CD4-positive, alpha-beta T cell treated with Interleukin-17A for 4 hours (primary cell): ENCODE measurements around the gene SNX1.
"Not testable (repeated sequence)": the region's sequence is repeated elsewhere in the genome, so short reads cannot be mapped to it uniquely, and the experiment has no call there.

Experiments
- DNase-seq: peaks from one replicate; pipeline ENCODE4 v3.0.0-alpha.2; 2020; ENCODE audit warnings: mixed read lengths

The SNX1 gene

GRCh38 chr15:64095795-64096667, at the start of gene SNX1:
Gene SNX1 (plus strand): TSS chr15:64095982. CDS start chr15:64096014, 32 bp downstream.
- DNase-seq: peak; percentile 98

DNA sequence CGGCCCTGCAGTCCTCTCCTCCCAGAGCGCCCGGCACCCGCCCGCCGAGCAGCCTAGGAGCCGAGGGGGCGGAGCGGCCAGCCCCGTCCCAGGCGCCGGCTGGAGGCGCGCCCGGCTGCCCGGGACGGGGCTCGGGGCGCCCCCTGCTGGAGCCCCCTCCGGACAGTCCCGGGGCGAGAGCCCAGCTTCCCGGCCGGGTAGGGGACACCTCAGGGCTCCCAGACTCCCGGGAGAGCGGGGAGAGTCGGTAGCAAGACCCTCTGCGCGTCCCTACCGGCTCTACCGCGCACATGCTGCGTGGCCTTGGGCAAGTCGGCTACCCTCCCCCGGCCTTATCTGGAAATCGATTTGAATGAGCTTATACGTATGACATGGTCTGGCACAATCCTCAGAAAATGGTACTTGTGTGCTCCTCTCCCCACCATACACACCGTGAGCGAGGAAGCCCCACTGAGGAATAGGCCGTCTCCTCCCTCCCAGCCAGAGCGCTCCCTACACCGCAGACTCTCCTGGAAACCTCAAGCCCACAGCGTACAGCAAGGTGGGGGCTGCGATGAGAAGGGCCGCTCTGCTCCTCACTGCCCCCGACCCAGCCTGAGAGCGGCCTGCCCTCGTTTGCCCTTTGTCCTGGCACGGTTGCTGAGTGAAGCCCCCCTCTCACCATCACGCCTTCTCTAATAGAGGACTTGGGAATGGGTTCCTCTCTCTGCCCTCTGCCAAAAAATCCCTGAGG, 49.2 kb upstream of the SNX1 start, which contains the start of gene DAPK2:
Gene DAPK2, minus strand, starts transcription at position 65 of the 733 bp plus-strand sequence. CDS start 6,224 bp downstream, outside the sequence.
- DNase-seq: peak; percentile 83

- no peak for DNase-seq
Measured at GRCh38 chr15:64048781-64049460, 46.9 kb upstream of the SNX1 start.

DNA sequence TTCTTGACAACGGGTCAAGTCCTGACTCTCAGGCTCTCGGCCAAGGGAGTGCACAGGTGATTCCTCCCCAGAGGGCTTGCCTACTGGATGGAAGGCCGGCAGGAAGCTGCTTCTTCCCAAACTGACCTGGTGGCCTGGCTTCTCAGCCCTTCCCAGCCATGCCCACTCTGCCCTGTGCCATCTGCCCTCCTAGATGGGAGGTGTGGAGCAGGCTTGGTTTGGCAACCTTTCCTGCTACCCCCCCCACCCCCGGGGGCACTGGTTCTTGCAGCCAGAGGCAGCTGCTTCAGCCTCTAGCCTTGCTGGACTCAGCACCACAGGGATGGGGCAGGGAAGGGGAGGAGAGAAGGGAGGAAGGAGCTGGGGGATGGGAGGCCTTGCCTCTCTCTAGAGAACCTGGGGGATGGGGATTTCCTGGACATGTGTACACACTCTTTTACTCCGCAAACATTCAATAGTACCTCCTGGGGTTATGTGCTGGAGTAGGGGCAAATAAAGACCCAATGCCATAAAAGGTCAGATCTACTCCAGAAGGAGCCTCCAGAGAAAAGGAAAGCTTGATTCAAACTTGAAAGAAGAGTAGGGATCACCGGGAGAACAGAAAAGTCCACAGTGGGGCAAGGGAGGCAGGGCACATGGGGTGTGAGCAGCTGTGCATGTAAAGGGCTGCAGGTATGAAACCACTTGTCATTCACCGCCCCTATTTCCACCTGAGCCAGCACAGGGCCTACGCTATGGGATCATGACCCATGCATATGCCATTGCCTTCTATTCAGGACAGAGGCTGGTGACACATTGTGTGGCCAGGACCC, 45.3 kb upstream of the SNX1 start:
- DNase-seq: no peak

DNA sequence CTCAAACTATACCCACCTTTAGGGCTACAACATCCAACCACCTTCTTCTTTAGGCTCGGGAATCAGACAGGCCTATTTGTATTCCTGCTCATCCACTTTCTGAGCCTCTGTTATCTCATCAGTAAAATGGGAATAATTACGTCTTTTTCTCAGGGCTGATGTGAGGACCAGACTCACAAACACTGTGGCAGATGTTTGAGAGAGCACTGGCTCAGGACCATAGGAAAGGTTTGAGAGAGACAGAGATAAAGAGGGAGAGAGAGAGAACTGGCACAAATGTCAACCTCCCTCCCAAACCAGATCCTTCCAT, 44.7 kb upstream of the SNX1 start:
- DNase-seq: no peak

DNA sequence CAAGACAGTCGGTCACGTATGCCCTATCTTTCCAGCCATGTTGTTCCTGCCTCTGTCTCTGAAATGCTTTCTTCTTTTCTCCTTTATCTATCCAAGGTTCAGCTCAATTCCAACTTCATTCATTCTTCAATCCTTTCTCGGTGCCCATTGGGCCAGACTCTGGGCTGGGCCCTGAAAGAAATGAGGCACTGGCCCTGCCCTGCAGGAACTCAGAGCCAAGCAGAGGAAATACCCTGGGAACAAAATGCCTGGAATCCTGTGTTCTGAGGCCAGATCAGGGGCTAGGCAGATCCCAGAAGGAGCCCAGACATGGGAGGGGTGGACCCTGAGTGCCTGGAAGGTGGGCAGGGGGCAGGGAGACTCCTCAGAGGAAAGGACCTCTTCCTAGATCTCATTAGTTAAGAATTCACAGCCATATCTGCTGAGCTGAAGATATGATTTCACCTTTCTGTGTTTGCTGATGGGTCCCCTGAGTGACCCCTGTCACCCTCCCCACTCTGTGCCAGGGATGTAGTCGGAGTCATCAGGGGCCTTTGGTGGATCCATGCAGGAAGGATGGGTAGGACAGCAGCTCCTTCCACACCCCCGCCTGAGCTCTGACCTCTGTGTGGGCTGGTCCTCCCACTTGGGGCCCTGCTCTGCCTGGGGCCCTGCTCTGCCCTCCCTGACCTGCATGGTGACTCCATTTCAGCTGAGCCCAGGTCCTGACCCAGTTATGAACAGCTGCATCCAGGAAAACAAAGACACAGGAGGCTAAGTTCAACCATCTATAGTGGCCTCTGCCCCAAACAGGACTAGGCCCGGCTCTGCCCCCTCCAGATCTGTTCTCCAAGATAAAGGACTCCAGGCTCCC, 44.1 kb upstream of the SNX1 start:
- DNase-seq: no peak

GRCh38 chr15:64052925-64053491, 42.8 kb upstream of the SNX1 start:
- DNase-seq: no peak

DNA sequence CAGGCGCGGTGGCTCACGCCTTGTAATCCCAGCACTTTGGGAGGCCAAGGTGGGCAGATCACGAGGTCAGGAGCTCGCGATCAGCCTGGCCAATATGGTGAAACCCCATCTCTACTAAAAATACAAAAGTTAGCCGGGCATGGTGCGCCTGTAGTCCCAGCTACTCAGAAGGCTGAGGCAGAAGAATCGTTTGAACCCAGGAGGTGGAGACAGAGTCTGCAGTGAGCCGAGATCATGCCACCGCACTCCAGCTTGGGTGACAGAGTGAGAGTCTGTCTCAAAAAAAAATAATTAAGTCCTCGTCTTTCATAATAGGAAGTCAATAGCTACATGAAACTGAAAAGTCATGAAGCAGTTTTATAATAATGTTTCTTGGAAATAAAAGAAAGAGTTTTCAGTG, 42.1 kb upstream of the SNX1 start:
- not testable (repeated sequence) for DNase-seq

DNA sequence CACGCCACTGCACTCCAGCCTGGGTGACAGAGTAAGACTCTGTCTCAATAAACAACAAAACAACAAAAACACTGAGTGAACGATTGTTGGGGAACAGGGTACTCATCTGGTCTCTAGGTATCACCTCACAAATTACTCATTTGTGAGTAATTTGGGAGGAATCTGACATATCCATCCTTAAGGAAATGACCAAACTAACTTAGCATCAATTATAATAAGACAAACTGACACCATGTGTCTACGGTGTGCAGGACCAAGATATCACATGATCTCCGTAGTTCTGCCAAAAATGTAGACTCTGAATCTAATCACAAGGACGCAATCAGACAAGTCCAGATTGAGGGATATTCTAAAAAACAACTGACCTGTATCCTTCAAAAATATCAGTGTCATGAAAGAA, 37.5 kb upstream of the SNX1 start:
- no peak for DNase-seq

GRCh38 chr15:64059104-64059503, 36.7 kb upstream of the SNX1 start:
- not testable (repeated sequence) for DNase-seq

GRCh38 chr15:64060716-64061115, 35.1 kb upstream of the SNX1 start:
- no peak for DNase-seq

DNA sequence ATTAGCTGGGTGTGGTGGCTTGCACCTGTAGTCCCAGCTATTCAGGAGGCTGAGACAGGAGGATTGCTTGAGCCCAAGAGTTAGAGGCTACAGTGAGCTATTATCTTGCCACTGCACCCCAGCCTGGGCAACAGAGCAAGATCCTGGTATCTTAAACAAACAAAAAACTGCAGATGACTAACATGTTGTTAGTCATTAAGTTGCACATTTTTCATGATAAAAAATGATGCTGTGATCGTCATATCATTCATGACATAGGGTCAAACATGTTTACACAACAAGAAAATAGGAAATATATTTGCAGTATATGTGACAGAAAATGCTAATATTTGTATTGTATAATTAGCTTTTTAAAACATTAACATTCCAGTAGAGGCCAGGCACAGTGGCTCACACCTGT, 29.3 kb upstream of the SNX1 start:
- DNase-seq: no peak

DNA sequence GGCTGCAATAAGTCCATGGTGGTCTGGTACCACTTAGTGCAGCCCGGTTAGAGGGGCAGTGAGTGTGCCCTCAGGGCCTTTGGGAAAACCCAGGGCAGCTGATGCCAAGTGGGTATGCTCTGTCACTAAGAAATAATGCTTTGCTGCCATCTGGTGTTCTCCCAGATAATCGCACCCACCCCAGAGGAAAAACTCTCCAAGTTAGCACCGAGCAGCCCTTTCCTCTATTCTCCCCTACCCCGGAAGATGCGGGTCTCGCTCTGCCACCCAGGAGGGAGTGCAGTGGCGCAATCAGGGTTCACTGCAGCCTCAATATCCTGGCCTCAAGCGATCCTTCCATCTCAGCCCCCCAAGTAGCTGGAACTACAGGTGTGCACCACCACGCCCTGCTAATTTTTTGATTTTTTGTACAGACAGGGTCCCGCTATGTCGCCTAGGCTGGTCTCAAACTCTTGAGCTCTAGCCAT, 28.2 kb upstream of the SNX1 start:
- DNase-seq: peak; percentile 74

DNA sequence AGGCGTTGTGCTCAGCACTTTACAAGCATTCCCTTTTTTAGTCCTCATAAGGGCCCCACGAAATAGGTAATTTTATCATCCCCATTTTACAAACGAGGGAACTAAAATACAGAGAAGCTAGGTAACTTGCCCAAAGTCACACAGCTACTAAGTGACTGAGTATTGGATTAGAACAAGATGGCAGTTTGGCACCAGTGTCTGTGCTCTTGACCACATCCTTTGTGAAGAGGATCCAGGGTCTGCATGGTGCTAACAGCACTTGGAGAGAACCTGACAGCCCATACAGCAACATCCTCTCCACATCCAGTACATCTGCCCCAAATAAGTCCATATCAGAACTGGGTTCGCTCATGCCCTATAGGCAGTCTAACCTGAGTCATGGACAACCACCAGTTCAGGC, 27.6 kb upstream of the SNX1 start:
- DNase-seq: no peak

GRCh38 chr15:64070106-64070505, 25.7 kb upstream of the SNX1 start:
- DNase-seq: no peak

DNA sequence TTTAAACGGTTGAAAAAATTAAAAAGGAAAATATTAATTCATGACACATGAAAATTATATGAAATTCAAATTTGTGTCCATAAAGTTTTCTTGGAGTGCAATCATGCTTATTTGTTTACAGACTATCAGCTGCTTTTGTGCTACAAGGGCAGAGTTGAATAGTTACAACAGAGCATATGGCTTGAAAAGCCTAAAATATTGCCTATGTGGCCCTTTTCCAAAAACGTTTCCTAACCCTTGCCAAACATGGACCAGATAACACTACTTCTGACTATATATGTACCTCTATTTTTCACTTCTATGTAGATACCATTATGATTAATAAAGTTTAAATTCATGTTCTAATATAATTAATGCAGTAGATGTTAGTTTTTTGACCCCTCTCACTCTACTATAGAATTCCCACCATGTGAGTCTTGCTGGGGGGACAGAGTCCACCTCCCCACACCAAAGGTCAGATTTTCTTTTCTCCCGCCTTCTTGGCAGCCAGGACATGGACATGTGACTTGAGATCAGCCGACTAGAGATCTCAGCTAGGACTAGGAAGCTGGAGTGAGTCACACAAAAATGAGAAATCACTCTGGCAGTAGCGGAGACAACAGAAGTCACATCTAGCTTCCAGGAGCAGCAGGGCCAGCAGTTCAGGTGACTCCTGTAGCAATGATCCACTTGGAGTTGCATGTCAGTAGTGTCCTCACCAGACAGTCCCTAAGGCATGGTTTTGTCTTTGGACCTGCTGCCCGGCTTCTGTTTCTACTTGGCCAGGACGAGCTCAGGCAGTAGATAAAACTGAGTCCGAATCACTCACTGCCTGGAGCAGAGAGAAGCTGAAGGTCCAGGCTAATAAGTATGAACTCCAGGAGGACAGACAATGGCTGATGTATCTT, 24.6 kb upstream of the SNX1 start:
- no peak for DNase-seq

DNA sequence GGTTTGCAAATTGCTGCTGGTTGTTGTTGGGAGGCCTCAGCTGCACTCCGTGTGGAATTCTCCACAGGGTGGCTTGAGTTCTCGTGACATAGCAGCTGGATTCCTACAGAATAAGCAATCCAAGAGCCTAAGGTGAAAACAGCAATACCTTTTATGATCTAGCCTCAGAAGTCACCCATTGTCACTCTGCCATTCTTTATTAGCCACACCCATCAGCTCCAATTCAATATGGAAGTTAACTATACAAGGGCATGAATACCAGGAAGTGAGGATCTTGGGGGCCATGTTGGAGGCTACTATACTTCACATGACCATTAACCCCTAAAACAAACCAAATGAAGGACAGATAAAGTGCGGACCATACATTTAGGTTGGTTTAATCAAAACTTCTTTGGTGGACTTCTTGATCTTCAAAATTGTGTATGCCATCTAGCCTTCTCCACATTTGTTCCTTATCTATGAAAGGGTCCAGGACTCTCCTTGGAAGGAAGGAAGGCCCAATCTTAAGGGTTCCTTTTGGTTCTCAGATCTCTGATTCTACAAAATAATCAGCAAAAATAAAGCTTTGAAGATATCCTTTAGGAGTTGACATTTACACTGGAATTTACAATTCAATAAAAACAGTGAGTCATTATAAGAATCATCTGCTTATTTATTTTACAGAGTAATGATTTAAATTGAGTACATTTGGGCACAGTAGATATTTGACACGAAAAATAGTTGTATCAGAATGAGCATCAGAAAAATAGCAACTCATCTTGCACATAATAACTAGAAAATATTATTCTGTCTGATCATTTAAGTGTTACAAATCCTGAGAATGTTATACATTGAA, 23.6 kb upstream of the SNX1 start:
- no peak for DNase-seq

- DNase-seq: no peak
Measured at GRCh38 chr15:64072812-64073211, 23.0 kb upstream of the SNX1 start.

DNA sequence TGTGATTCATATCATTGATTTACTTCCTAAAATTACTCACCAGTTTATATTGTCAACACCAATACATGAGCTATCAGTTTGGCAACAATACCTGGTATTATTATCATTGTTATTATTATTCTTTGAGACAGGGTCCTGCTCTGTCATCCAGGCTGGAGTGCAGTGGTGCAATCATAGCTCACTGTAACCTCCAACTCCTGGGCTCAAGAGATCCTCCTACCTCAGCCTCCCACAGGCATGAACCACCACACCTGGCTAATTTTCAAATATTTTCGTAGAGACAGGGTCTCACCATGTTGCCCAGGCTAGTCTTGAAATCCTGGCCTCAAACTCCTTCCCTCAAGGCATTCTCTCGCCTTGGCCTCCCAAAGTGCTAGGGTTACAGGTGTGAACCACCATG, 22.3 kb upstream of the SNX1 start:
- DNase-seq: not testable (repeated sequence)
